ENCODE results near the gene UMAD1. TPM values are rescaled to one million over a fixed set of nuclear protein-coding genes. Genes with fewer than 3 reads are reported as not detected.

UMAD1 gene
- total and polyA plus RNA-seq, 2 of the 13 experiments (the other 11 are each of a cell fraction or from before 2014, with no cell fraction given), result 16.8 to 17.6 TPM

DNA sequence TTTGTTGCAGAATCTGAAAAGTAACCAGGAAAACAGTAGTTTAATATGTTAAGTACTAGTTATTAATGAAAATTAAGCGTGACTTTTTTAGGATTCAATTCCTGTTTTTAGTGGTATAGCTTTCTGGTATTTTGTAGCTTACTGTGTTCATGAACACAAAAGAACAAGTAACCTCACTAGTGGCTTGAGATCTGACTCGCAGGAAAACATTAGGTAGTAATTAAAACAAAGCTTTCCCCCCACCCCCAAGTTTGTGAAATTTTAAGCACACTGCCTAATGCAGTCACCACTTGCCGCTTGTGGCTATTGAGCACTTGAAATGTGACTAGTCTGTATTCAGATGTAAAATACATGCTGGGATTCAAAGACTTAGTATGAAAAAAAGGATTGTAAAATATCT lies 180.4 kb downstream of the UMAD1 start:
- no peak for ATAC-seq
- Histone ChIP-seq H3K9ac (ENCODE audit: insufficient read depth, low read depth, low read length) (no peak overlapping the region), H3K4me2 (ENCODE audit: low read depth, low read length) (no peak overlapping the region), H3K27ac (ENCODE audit: extremely low read length, insufficient read depth, low read length) (no peak overlapping the region), H3K27me3 (ENCODE audit: control insufficient read depth in 1 of 2, insufficient read depth in 2 of 2, low read length in 2 of 2) (no peaks in the 10 kb centered on the region), H3K79me2 (ENCODE audit: insufficient read depth, low read length) (no peaks in the 10 kb centered on the region), H3K4me3 (replicated peaks in 1 of 3; ENCODE audit: insufficient read depth in 1 of 3, low read depth in 2 of 3, low read length in 3 of 3) (no peak overlapping the region), H4K20me1 (ENCODE audit: insufficient read depth, low read length) (no peaks in the 10 kb centered on the region), H2AFZ (ENCODE audit: low read length) (no peak overlapping the region), H3K4me1 (ENCODE audit: insufficient read depth, low read length) (no peaks in the 10 kb centered on the region), H3K36me3 (replicated peaks in 1 of 2; ENCODE audit: control insufficient read depth in 1 of 2, insufficient read depth in 2 of 2, low read length in 2 of 2) (no peaks in the 10 kb centered on the region), H3K9me3 (ENCODE audit: low read length) (no peaks in the 10 kb centered on the region)
- ChIA-PET POLR2A (no interaction called here), CTCF (ENCODE audit: low intra/inter-chr PET ratio, low total read pairs) (no interaction called here)
- WGBS (ENCODE audit: low lambda C conversion rate), result 88% methylated on average over 3 of the region's 3 CpGs
- intact Hi-C loops (cut with micrococcal nuclease; ENCODE audit: unreplicated experiment), result no loop called here
- in situ Hi-C loops (cut with HindIII; ENCODE audit: extremely low pct_ligation_motif_present, low pct_unique_long_range_greater_than_20kb), result no loop called here
- FAIRE-seq, result no peak
- no peak for DNase-seq (ENCODE audit: low spot score)
- no TSS peak for BruUV-seq (replicated peaks)
- no peak for TF ChIP-seq RARG (CRISPR knock-in tag; IDR thresholded peaks at IDR 0.05; ENCODE audit: low read depth)
- TF ChIP-seq ZNF703 (CRISPR knock-in tag; IDR thresholded peaks at IDR 0.05; ENCODE audit: borderline replicate concordance), result no peak
- TF ChIP-seq ZNF484 (CRISPR knock-in tag; IDR thresholded peaks at IDR 0.05; ENCODE audit: borderline replicate concordance, low read depth), result no peak
- TF ChIP-seq, protein P1, sequence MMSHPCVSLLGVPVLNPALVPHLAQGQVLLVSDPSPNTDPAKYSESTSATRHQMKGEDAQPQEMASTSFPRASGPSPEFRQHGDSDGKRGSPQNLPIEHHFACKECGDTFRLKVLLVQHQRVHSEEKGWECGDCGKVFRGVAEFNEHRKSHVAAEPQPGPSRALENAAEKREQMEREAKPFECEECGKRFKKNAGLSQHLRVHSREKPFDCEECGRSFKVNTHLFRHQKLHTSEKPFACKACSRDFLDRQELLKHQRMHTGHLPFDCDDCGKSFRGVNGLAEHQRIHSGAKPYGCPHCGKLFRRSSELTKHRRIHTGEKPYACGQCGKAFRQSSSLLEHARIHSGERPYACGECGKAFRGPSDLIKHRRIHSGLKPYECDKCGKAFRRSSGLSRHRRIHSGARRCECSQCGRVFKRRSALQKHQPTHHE (CRISPR knock-in tag; IDR thresholded peaks at IDR 0.05; ENCODE audit: borderline replicate concordance), result no peak
- TF ChIP-seq ZBTB7B (CRISPR knock-in tag; IDR thresholded peaks at IDR 0.05), result no peak
- TF ChIP-seq MIER2 (CRISPR knock-in tag; IDR thresholded peaks at IDR 0.05), result no peak
- no peak for TF ChIP-seq ZNF558 (CRISPR knock-in tag; IDR thresholded peaks at IDR 0.05; ENCODE audit: borderline replicate concordance)
- TF ChIP-seq CAMTA2 (CRISPR knock-in tag; IDR thresholded peaks at IDR 0.05; ENCODE audit: borderline replicate concordance), result no peak
- no peak for TF ChIP-seq SAFB2 (CRISPR knock-in tag; IDR thresholded peaks at IDR 0.05; ENCODE audit: borderline replicate concordance, low read depth)
- TF ChIP-seq ZNF674 (CRISPR knock-in tag; IDR thresholded peaks at IDR 0.05; ENCODE audit: low read depth), result no peak
- no peak for TF ChIP-seq MYNN (CRISPR knock-in tag; IDR thresholded peaks at IDR 0.05; ENCODE audit: low read depth)
